Measurements from ENCODE around the gene TMEM245.

The TMEM245 gene

GRCh38 chr9:109020581-109021511 is 98.9 kb downstream of the TMEM245 start:
- DNase-seq = no peak

- DNase-seq = no peak
Observed at GRCh38 chr9:109020113-109020512, 99.6 kb downstream of the TMEM245 start.

- DNase-seq = no peak
Observed at GRCh38 chr9:109019420-109019819, 100.3 kb downstream of the TMEM245 start.

DNA sequence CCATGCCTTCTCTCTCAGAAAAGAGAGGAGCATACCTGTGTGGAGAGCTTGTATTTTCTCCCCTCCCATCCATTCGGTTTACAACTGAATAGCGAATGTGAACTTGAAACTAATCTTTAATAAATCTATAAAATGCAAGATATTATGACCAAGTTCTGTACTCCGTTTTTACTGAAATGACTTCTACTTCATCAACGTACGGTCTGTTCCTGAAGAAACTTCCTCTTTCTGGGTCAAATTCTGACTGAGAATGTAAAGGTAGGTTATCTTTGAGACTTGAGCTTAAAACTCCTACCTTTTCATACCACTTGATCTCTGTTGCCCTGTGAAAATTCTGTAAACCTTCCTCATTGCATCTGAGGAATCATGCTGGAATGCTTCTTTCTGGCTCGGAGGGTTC is 102.3 kb downstream of the TMEM245 start:
- no peak for DNase-seq

GRCh38 chr9:109017061-109017460 is 102.7 kb downstream of the TMEM245 start:
- DNase-seq = no peak

DNA sequence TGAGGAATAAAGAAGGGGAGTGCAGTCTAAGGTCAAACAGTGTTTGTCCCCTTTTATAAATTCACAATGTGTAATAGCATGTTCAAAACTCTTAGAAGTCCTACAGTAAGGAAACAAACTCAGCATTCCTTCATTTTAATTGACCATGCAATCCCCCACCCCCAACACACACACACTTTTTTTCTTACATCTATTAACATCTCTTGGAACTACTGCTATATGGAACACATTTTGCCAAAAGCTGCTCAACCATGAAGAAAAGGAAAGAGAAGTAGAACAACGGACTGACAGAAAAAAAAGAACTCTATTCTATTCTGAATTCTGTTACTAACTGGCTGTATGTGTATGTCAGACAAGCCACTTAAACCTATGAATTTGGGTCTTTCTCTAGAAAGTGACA is 103.6 kb downstream of the TMEM245 start:
- no peak for DNase-seq

GRCh38 chr9:109014608-109015280 is 105.0 kb downstream of the TMEM245 start:
- DNase-seq = no peak

- no peak for DNase-seq
Observed at GRCh38 chr9:109013679-109014607, 105.8 kb downstream of the TMEM245 start.

- peak; percentile 91 to 92 for DNase-seq
Observed at GRCh38 chr9:109012876-109013678, 106.7 kb downstream of the TMEM245 start, which contains the start of gene CTNNAL1. CTNNAL1 (minus strand) TSS chr9:109013499; CDS start chr9:109013442, 57 bp downstream.

- DNase-seq = peak; percentile 17 to 25
Observed at GRCh38 chr9:109012009-109012875, 107.5 kb downstream of the TMEM245 start.

DNA sequence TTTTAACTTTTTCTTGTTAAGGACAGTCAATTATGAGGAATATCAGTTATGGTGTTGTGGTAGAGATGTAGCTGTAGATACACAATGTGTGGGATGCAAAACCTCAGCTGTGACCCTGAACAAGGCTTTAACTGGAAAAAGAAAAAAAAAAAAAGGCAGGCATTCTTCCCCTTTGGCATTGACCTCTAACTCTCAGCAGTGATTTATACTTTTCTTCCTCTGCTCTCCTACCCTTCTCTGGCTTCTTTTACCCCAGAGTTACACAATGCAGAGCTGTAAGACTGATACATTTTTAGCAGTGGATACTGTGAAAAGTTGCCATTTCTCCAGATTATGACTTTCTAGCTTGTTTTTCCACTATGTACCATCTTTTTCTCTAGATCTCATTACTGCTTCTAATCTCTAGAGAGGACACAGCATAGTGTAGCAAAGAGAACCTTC is 108.5 kb downstream of the TMEM245 start:
- DNase-seq = no peak

DNA sequence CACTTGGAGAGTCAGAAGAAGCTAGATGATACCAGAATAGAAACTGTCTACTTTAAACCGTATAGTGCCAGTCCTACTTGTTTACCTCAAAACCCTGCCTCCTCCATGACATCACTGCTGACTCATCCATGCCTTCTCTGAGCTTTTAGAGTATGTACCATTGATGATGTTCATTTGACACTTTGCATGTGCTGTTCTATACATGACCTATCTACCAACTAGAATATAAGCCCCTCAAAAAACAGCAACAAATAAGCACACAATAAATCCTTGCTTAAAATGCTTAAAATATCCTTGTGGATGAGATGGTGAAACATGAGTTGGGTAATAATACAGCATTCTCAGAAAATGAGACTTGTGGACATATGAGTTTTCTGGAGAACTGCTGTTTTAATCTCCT is 109.0 kb downstream of the TMEM245 start:
- peak; percentile 44 to 45 for DNase-seq

DNA sequence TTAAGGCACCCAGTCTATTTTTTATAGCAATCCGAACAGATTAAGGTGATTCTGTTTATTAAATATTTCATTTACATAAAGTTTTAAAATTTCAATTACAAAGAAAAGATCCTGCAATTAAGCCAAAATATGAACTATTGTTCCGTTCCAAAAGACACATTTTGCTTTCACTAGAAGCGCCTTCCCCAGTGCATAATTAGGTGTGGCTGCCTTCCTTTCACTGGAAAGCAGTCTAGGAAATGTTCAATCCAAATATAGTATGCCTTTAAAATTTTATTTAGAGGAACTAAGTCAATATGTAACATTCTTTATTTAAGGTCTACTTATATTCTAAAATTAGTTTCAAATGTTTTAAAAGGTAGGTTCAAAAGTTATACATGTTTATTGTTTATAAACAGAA is 114.1 kb downstream of the TMEM245 start:
- DNase-seq = no peak

DNA sequence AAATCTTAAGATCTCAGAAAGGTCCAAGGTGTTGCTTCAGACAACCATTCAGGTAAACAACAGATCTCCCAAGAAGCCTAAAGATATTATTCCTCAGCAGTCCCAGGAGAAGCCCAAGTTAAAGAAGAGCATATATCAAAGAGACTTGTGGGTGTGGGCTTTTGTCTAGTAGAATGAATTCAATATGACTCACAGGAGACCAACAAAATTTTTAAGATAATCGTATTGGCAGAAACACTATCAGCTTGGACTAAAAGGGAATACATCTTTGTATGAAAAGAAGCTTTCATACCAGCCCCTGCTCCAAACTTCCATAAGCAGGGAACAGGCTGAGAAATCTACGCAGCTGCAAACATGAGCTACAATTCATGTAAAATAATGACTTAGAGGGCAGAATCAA is 116.6 kb downstream of the TMEM245 start:
- no peak for DNase-seq

- no peak for DNase-seq
Observed at GRCh38 chr9:109002141-109002540, 117.6 kb downstream of the TMEM245 start.

GRCh38 chr9:109001275-109001676 is 118.5 kb downstream of the TMEM245 start:
- no peak for DNase-seq

- no peak for DNase-seq
Observed at GRCh38 chr9:108997112-108997511, 122.6 kb downstream of the TMEM245 start.

- DNase-seq = no peak
Observed at GRCh38 chr9:108996643-108997042, 123.1 kb downstream of the TMEM245 start.

DNA sequence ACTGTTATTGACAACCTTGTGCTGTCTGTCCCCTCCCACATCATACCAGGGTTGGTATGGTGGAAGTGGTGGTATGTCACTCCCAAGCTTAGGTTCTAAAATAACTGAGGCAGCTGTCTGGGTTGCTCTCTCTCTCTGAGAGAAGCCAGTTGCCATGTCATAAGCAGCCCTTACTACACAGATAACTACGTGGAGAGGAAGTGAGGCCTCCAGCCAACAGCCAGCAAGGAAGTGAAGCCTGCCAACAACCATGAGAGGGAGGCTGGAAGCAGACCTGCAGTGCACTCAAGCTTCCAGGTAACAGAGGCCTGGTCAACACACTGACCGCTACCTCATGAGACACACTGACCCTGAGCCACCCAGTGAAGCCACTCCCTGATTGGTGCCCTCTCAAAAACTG is 125.1 kb downstream of the TMEM245 start:
- no peak for DNase-seq

DNA sequence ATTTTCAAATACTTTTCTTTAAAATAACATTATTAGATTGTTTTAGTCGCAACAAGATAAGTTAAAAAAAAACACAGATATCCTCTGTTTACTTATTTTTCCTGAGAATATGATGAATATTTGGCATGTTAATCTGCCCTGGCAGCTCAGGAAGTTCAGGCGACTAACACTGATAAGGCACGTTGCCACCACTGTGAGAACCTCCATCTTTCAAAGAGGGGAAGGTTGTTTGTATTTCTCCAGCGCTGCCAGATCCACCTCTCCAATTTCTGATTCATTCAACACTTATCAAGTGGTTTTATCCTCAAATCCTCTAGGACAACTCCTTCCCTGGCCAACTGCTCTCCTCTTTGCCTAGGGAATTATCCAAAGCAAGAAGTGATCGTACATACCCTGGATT is 128.3 kb downstream of the TMEM245 start:
- no peak for DNase-seq

GRCh38 chr9:108983885-108984284 is 135.9 kb downstream of the TMEM245 start:
- DNase-seq = no peak
